Activated T-helper 1 cell treated with anti-CD3 and anti-CD28 coated beads, Interleukin-12 subunit alpha, Interleukin-12 subunit beta, Interleukin-2, Interleukin-4 antibody, amounts not matched to agents 30 ng/mL and 10 ng/mL and 1 ng/mL, durations not matched to agents 14 hours and 24 hours and 36 hours (primary cell): ENCODE measurements around the gene ZNF320. TPM values are rescaled to one million over a fixed set of nuclear protein-coding genes. Genes with fewer than 3 reads are reported as not detected.
"Not testable (repeated sequence)": the region's sequence is repeated elsewhere in the genome, so short reads cannot be mapped to it uniquely, and the experiment has no call there.

Experiments
- DNase-seq: peaks from one replicate; pipeline ENCODE4 v3.0.0; 2021; ENCODE audit warnings: low spot score
- H3K27ac Mint-ChIP-seq: one replicate; pipeline ENCODE4 v1.8.0; 2021; ENCODE audit warnings: mild to moderate bottlenecking, mixed read lengths
- H3K27me3 Mint-ChIP-seq: one replicate; pipeline ENCODE4 v1.8.0; 2022; ENCODE audit warnings: mild to moderate bottlenecking, moderate library complexity, mixed read lengths; ENCODE audit not compliant: insufficient read depth
- H3K36me3 Mint-ChIP-seq: one replicate; pipeline ENCODE4 v1.8.0; 2021; ENCODE audit warnings: low read depth, mixed read lengths
- H3K4me1 Mint-ChIP-seq: one replicate; pipeline ENCODE4 v1.8.0; 2021; ENCODE audit warnings: low read depth, mixed read lengths
- H3K4me3 Mint-ChIP-seq: one replicate; pipeline ENCODE4 v1.8.0; 2021; ENCODE audit warnings: mild to moderate bottlenecking, moderate library complexity, mixed read lengths
- H3K9me3 Mint-ChIP-seq: one replicate; pipeline ENCODE4 v1.8.0; 2021; ENCODE audit warnings: mixed read lengths
- intact Hi-C: fragments of 100-400 bp; cut with micrococcal nuclease; formaldehyde crosslinking; loops from one replicate; pipeline ENCODE4 v1.15.1; 2024
- total RNA-seq: library from RNA; stranded (reverse); gene quantifications from 2 replicates; pipeline ENCODE4 v1.2.3, GENCODE V29; 2022

ZNF320 gene
- total RNA-seq, 1 donor from 2014 or later = 10.5 TPM

- Mint-ChIP-seq H3K27me3 (no peaks in the 10 kb centered on the region), H3K4me1 (peaks cover 4% of the 10 kb centered on the region), H3K27ac (no peak overlapping the region), H3K4me3 (no peak overlapping the region), H3K36me3 (peaks cover 15% of the 10 kb centered on the region), H3K9me3 (peaks cover 13% of the 10 kb centered on the region)
- no peak for DNase-seq
- intact Hi-C loops = no loop called here
These were observed 666 bp upstream of the ZNF320 start for GRCh38 chr19:52898101-52898500.

- H3K4me1 Mint-ChIP-seq = peaks cover 4% of the 10 kb centered on the region
- H3K27ac Mint-ChIP-seq = peak overlapping the region; percentile 87
- intact Hi-C loops = loop anchor here (1.0 to 2.0 kb wide), 11 partner anchors 26 to 627 kb away; partner anchors contain the start of genes ZNF160, ZNF28, ZNF468 and ZNF611
- peaks cover 25% of the 10 kb centered on the region for H3K9me3 Mint-ChIP-seq
- peaks cover 24% of the 10 kb centered on the region for H3K36me3 Mint-ChIP-seq
- peak overlapping the region; percentile 92 for H3K4me3 Mint-ChIP-seq
- no peak for DNase-seq
- H3K27me3 Mint-ChIP-seq = no peaks in the 10 kb centered on the region
These were observed 851 bp downstream of the ZNF320 start for GRCh38 chr19:52896431-52897137.

GRCh38 chr19:52891336-52891735 lies 6.1 kb downstream of the ZNF320 start:
- H3K36me3 Mint-ChIP-seq = peaks cover 58% of the 10 kb centered on the region
- intact Hi-C loops = no loop called here
- DNase-seq = no peak
- peaks cover 4% of the 10 kb centered on the region for H3K4me1 Mint-ChIP-seq
- no peaks in the 10 kb centered on the region for H3K27me3 Mint-ChIP-seq
- H3K4me3 Mint-ChIP-seq = no peak overlapping the region
- peaks cover 51% of the 10 kb centered on the region for H3K9me3 Mint-ChIP-seq
- H3K27ac Mint-ChIP-seq = peak overlapping the region; percentile 24

- intact Hi-C loops = loop anchor here (2.0 kb wide), 1 partner anchor 25 kb away; no protein-coding TSS in a partner anchor
- H3K36me3 Mint-ChIP-seq = peaks cover 63% of the 10 kb centered on the region
- H3K9me3 Mint-ChIP-seq = peaks cover 53% of the 10 kb centered on the region
- peaks cover 3% of the 10 kb centered on the region for H3K4me1 Mint-ChIP-seq
- H3K27me3 Mint-ChIP-seq = no peaks in the 10 kb centered on the region
- H3K4me3 Mint-ChIP-seq = no peak overlapping the region
- DNase-seq = no peak
- H3K27ac Mint-ChIP-seq = no peak overlapping the region
These were observed 7.5 kb downstream of the ZNF320 start for GRCh38 chr19:52889931-52890330.

- H3K9me3 Mint-ChIP-seq = peaks cover 61% of the 10 kb centered on the region
- H3K4me3 Mint-ChIP-seq = no peak overlapping the region
- intact Hi-C loops = loop anchor here (2.0 kb wide), 1 partner anchor 26 kb away; no protein-coding TSS in a partner anchor
- peaks cover 67% of the 10 kb centered on the region for H3K36me3 Mint-ChIP-seq
- H3K27ac Mint-ChIP-seq = no peak overlapping the region
- DNase-seq = no peak
- no peaks in the 10 kb centered on the region for H3K4me1 Mint-ChIP-seq
- H3K27me3 Mint-ChIP-seq = no peaks in the 10 kb centered on the region
These were observed 8.4 kb downstream of the ZNF320 start for GRCh38 chr19:52889076-52889475.

- H3K36me3 Mint-ChIP-seq = peaks cover 63% of the 10 kb centered on the region
- H3K9me3 Mint-ChIP-seq = peaks cover 72% of the 10 kb centered on the region
- H3K27me3 Mint-ChIP-seq = no peaks in the 10 kb centered on the region
- H3K27ac Mint-ChIP-seq = no peak overlapping the region
- intact Hi-C loops = no loop called here
- no peaks in the 10 kb centered on the region for H3K4me1 Mint-ChIP-seq
- DNase-seq = no peak
- H3K4me3 Mint-ChIP-seq = no peak overlapping the region
These were observed 16.5 kb downstream of the ZNF320 start for GRCh38 chr19:52880895-52881389.

GRCh38 chr19:52872996-52873395 lies 24.4 kb downstream of the ZNF320 start:
- DNase-seq, intact Hi-C loops, H3K36me3 Mint-ChIP-seq, H3K27ac Mint-ChIP-seq, H3K4me3 Mint-ChIP-seq, H3K27me3 Mint-ChIP-seq, H3K4me1 Mint-ChIP-seq: not testable (repeated sequence)
- H3K9me3 Mint-ChIP-seq = peaks cover 73% of the 10 kb centered on the region

GRCh38 chr19:52871466-52871865 lies 26.0 kb downstream of the ZNF320 start:
- H3K9me3 Mint-ChIP-seq = peaks cover 64% of the 10 kb centered on the region
- intact Hi-C loops = no loop called here
- no peaks in the 10 kb centered on the region for H3K27me3 Mint-ChIP-seq
- H3K4me1 Mint-ChIP-seq = no peaks in the 10 kb centered on the region
- H3K36me3 Mint-ChIP-seq = peaks cover 1% of the 10 kb centered on the region
- H3K27ac Mint-ChIP-seq = no peak overlapping the region
- no peak for DNase-seq
- no peak overlapping the region for H3K4me3 Mint-ChIP-seq

GRCh38 chr19:52868031-52868430 lies 29.4 kb downstream of the ZNF320 start:
- H3K36me3 Mint-ChIP-seq, H3K4me1 Mint-ChIP-seq, DNase-seq, H3K27me3 Mint-ChIP-seq, intact Hi-C loops, H3K27ac Mint-ChIP-seq, H3K4me3 Mint-ChIP-seq: not testable (repeated sequence)
- H3K9me3 Mint-ChIP-seq = peaks cover 42% of the 10 kb centered on the region

- H3K27me3 Mint-ChIP-seq = not testable (repeated sequence)
- DNase-seq = peak; percentile 73
- H3K36me3 Mint-ChIP-seq = peaks cover 28% of the 10 kb centered on the region
- intact Hi-C loops = loop anchor here (1.0 to 2.0 kb wide), 5 partner anchors 40 to 246 kb away; partner anchors contain the start of genes ZNF160, ZNF320, ZNF611 and ZNF816
- peaks cover 39% of the 10 kb centered on the region for H3K9me3 Mint-ChIP-seq
- H3K27ac Mint-ChIP-seq = peak within 1 kb of the TSS; percentile 81
- H3K4me1 Mint-ChIP-seq = peaks cover 22% of the 10 kb centered on the region
- peak within 1 kb of the TSS; percentile 92 for H3K4me3 Mint-ChIP-seq
These were observed 39.9 kb downstream of the ZNF320 start, which contains the start of gene ZNF468 for GRCh38 chr19:52857378-52858191. ZNF468 (minus strand) TSS chr19:52857619; CDS start chr19:52854272, 3,347 bp downstream.

- DNase-seq, H3K27me3 Mint-ChIP-seq: not testable (repeated sequence)
- peaks cover 22% of the 10 kb centered on the region for H3K4me1 Mint-ChIP-seq
- H3K36me3 Mint-ChIP-seq = peaks cover 32% of the 10 kb centered on the region
- H3K9me3 Mint-ChIP-seq = peaks cover 31% of the 10 kb centered on the region
- peak overlapping the region; percentile 81 for H3K27ac Mint-ChIP-seq
- intact Hi-C loops = loop anchor here (1.0 to 2.0 kb wide), 5 partner anchors 41 to 247 kb away; partner anchors contain the start of genes ZNF160, ZNF320, ZNF611 and ZNF816
- peak overlapping the region; percentile 92 for H3K4me3 Mint-ChIP-seq
These were observed 40.7 kb downstream of the ZNF320 start for GRCh38 chr19:52856540-52857377.
